ENCODE data around the gene DSTN.
A peak's percentile ranks its signal among the peaks of the same experiment; 100 is the strongest.

DSTN gene

GRCh38 chr20:17612287-17612991, 42.6 kb downstream of the DSTN start:
- DNase-seq (ENCODE audit: low spot score), result no peak

- no peak for DNase-seq (ENCODE audit: low spot score)
These were observed 43.1 kb downstream of the DSTN start for GRCh38 chr20:17612992-17613327.

- no peak for DNase-seq (ENCODE audit: low spot score)
These were observed 43.7 kb downstream of the DSTN start for GRCh38 chr20:17613328-17614175.

- no peak for DNase-seq (ENCODE audit: low spot score)
These were observed 44.4 kb downstream of the DSTN start for GRCh38 chr20:17614176-17614811.

- DNase-seq (ENCODE audit: low spot score), result no peak
These were observed 45.2 kb downstream of the DSTN start for GRCh38 chr20:17614812-17615644.

- no peak for DNase-seq (ENCODE audit: low spot score)
These were observed 46.0 kb downstream of the DSTN start for GRCh38 chr20:17615645-17616479.

GRCh38 chr20:17616480-17617211, 46.8 kb downstream of the DSTN start:
- no peak for DNase-seq (ENCODE audit: low spot score)

- DNase-seq (ENCODE audit: low spot score), result peak; percentile 43
These were observed 47.5 kb downstream of the DSTN start for GRCh38 chr20:17617212-17617867.

GRCh38 chr20:17617868-17618672, 48.2 kb downstream of the DSTN start:
- DNase-seq (ENCODE audit: low spot score), result no peak

- no peak for DNase-seq (ENCODE audit: low spot score)
These were observed 48.8 kb downstream of the DSTN start for GRCh38 chr20:17618673-17619013.

- no peak for DNase-seq (ENCODE audit: low spot score)
These were observed 49.6 kb downstream of the DSTN start for GRCh38 chr20:17619351-17620093.

- no peak for DNase-seq (ENCODE audit: low spot score)
These were observed 50.7 kb downstream of the DSTN start for GRCh38 chr20:17620371-17621228.

- no peak for DNase-seq (ENCODE audit: low spot score)
These were observed 51.5 kb downstream of the DSTN start for GRCh38 chr20:17621229-17621968.

GRCh38 chr20:17622086-17622850, 52.4 kb downstream of the DSTN start:
- DNase-seq (ENCODE audit: low spot score), result no peak

GRCh38 chr20:17622851-17623508, 53.1 kb downstream of the DSTN start:
- no peak for DNase-seq (ENCODE audit: low spot score)

- DNase-seq (ENCODE audit: low spot score), result no peak
These were observed 54.2 kb downstream of the DSTN start for GRCh38 chr20:17624070-17624469.

Measured in hematopoietic multipotent progenitor cell treated with erythropoietin and hydrocortisone succinate and interleukin-3 and kit ligand, for 15 days (in vitro differentiated cells).